CD4-positive, CD25-positive, alpha-beta regulatory T cell (primary cell): ENCODE data around the gene FXYD1. TPM values are rescaled to one million over a fixed set of nuclear protein-coding genes. Genes with fewer than 3 reads are reported as not detected.
"Not testable (repeated sequence)": the region's sequence is repeated elsewhere in the genome, so short reads cannot be mapped to it uniquely, and the experiment has no call there.

Source experiments
- ATAC-seq, 2 donors: fragments of 150-1000 bp; cut with Tn5 transposase; one replicate each; pipeline ENCODE4 v1.10.0; 2021; ENCODE audit warnings: low read depth in 2 of 2, moderate number of reproducible peaks in 2 of 2, moderate library complexity in 1 of 2
- DNase-seq, 3 donors: peaks; one replicate each; pipeline versions ENCODE4 v3.0.0 to v3.0.0-alpha.2; 2012 to 2022; ENCODE audit warnings: mixed read lengths in 1 of 3
- H3K27ac ChIP-seq: one replicate; pipeline ENCODE4 v1.7.0; 2013; ENCODE audit warnings: mild to moderate bottlenecking, low read length; ENCODE audit not compliant: insufficient read depth, poor library complexity, severe bottlenecking
- H3K27me3 ChIP-seq: one replicate; pipeline ENCODE4 v1.7.0; 2013; ENCODE audit warnings: low read length; ENCODE audit not compliant: control insufficient read depth, insufficient read depth
- H3K36me3 ChIP-seq: one replicate; pipeline ENCODE4 v1.7.0; 2013; ENCODE audit warnings: mild to moderate bottlenecking, low read length, moderate library complexity; ENCODE audit not compliant: control insufficient read depth, insufficient read depth
- H3K4me1 ChIP-seq: 2 replicates; pipeline ENCODE4 v1.7.0; 2013; ENCODE audit warnings: mild to moderate bottlenecking, low read length; ENCODE audit not compliant: insufficient read depth, control insufficient read depth, poor library complexity, severe bottlenecking
- H3K4me3 ChIP-seq: one replicate; pipeline ENCODE4 v1.7.0; 2013; ENCODE audit warnings: low read depth, mild to moderate bottlenecking, low read length, moderate library complexity
- H3K9me3 ChIP-seq, 2 experiments: 1 replicate in 1 of 2; 2 replicates in 1 of 2; pipeline ENCODE4 v1.7.0; 2013; ENCODE audit warnings: low read length in 2 of 2, mild to moderate bottlenecking in 1 of 2, moderate library complexity in 1 of 2; ENCODE audit not compliant: control insufficient read depth in 2 of 2
- H3K27ac Mint-ChIP-seq, 3 donors: one replicate each; pipeline ENCODE4 v1.8.0; 2020 to 2022; ENCODE audit warnings: mild to moderate bottlenecking in 3 of 3, mixed read lengths in 3 of 3, moderate library complexity in 2 of 3
- H3K27me3 Mint-ChIP-seq: one replicate; pipeline ENCODE4 v1.8.0; 2022; ENCODE audit warnings: mild to moderate bottlenecking, mixed read lengths
- H3K36me3 Mint-ChIP-seq: one replicate; pipeline ENCODE4 v1.8.0; 2020; ENCODE audit warnings: mixed read lengths
- H3K4me1 Mint-ChIP-seq, 4 donors: one replicate each; pipeline ENCODE4 v1.8.0; 2020 to 2022; ENCODE audit warnings: mixed read lengths in 4 of 4, mild to moderate bottlenecking in 1 of 4
- H3K4me3 Mint-ChIP-seq, 4 donors: one replicate each; pipeline ENCODE4 v1.8.0; 2020 to 2022; ENCODE audit warnings: mild to moderate bottlenecking in 4 of 4, mixed read lengths in 4 of 4, moderate library complexity in 3 of 4
- H3K9me3 Mint-ChIP-seq, 7 donors: one replicate each; pipeline ENCODE4 v1.8.0; 2020 to 2022; ENCODE audit warnings: mixed read lengths in 7 of 7, mild to moderate bottlenecking in 3 of 7, moderate library complexity in 2 of 7
- polyA plus RNA-seq, 4 donors: library from polyadenylated mRNA; unstranded; fragments of 300-500 nt; fragmentation: Illumina TruSeq; gene quantifications; one replicate each; pipeline ENCODE4 v1.2.3, GENCODE V29; 2021
- total RNA-seq: library from RNA; stranded (reverse); gene quantifications from one replicate; pipeline ENCODE4 v1.2.3, GENCODE V29; 2022

Gene FXYD1
- total and polyA plus RNA-seq, 5 donors from 2014 or later: 1.6 to 3.7 (median 2.6) TPM

DNA sequence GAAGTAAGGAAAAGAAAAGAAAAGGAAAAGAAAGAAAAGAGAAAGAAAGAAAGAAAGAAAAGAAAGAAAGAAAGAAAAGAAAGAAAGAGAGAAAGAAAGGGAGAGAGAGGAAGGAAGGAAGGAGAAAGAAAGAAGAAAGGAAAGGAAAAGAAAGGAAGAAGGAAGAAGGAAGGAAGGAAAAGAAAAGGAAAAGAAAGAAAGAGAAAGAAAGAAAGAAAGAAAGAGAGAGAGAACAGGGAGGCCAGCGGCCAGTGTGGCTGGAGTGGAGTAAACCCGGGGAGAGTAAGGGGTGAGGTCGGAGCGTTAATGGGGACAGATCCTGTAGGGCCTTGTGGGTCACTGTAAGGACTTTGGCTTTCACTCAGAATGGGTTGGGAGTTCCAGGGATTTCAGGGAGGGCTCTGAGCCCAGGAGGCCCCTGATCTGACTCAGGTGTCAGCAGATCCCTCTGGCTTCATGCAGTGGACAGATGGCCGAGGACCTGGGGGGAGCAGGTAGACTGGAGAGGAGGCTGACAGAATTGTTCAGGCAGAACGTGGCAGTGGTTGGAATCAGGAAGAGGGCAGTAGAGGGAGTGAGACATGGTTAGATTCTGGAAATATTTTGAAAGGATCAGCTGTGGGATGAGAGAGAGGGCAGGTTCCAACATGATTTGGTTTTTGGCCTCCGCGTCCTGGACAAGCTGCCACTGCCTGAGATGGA lies 42.8 kb upstream of the FXYD1 start:
- Histone ChIP-seq H3K36me3 (no peaks in the 10 kb centered on the region), H3K4me1 (no peaks in the 10 kb centered on the region), H3K9me3 (no peaks in the 10 kb centered on the region), H3K27ac (no peak overlapping the region), H3K4me3 (no peak overlapping the region), H3K27me3 (no peaks in the 10 kb centered on the region)
- no peaks in the 10 kb centered on the region for H3K36me3 Mint-ChIP-seq
- no peak for DNase-seq
- no peaks in the 10 kb centered on the region for H3K4me1 Mint-ChIP-seq
- no peak overlapping the region for H3K27ac Mint-ChIP-seq
- H3K4me3 Mint-ChIP-seq: no peak overlapping the region
- peaks cover under 1% of the 10 kb centered on the region for H3K27me3 Mint-ChIP-seq
- H3K9me3 Mint-ChIP-seq: no peaks in the 10 kb centered on the region
- no peak for ATAC-seq

DNA sequence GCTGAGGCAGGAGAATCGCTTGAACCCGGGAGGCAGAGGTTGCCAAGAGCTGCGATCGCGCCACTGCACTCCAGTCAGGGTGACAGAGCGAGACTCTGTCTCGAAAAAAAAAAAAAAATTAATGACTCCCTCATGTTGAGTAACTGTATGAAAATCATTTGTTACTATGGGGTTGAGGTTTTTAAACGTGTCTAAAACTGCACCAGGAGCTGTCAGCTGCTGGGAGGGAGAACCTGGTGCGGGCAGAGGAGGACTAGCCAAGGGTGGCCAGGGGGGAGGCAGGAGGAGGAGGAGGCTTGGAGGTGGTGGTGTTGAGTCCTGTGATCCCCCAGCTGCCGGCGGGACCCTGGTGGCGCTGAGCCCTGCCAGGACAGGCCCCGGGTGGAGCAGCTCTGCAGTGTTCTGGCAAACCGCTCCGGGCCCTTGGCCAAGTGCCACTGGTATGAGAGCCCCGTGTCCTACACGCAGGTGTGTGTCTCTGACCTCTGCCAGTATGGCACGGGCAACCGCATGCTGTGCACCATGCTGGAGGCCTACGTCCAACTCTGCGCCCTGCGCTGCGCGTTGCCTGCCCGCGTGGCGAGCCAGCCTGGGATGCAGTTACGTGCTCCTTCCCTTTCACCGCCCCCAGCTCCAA lies 40.1 kb upstream of the FXYD1 start:
- no peaks in the 10 kb centered on the region for H3K4me1 Mint-ChIP-seq
- H3K9me3 Mint-ChIP-seq: no peaks in the 10 kb centered on the region
- ATAC-seq: no peak
- no peak overlapping the region for H3K4me3 Mint-ChIP-seq
- Histone ChIP-seq H3K27me3 (no peaks in the 10 kb centered on the region), H3K4me1 (no peaks in the 10 kb centered on the region), H3K36me3 (no peaks in the 10 kb centered on the region), H3K27ac (no peak overlapping the region), H3K9me3 (no peaks in the 10 kb centered on the region), H3K4me3 (no peak overlapping the region)
- H3K27ac Mint-ChIP-seq: no peak overlapping the region
- no peaks in the 10 kb centered on the region for H3K36me3 Mint-ChIP-seq
- H3K27me3 Mint-ChIP-seq: no peaks in the 10 kb centered on the region
- DNase-seq: no peak

DNA sequence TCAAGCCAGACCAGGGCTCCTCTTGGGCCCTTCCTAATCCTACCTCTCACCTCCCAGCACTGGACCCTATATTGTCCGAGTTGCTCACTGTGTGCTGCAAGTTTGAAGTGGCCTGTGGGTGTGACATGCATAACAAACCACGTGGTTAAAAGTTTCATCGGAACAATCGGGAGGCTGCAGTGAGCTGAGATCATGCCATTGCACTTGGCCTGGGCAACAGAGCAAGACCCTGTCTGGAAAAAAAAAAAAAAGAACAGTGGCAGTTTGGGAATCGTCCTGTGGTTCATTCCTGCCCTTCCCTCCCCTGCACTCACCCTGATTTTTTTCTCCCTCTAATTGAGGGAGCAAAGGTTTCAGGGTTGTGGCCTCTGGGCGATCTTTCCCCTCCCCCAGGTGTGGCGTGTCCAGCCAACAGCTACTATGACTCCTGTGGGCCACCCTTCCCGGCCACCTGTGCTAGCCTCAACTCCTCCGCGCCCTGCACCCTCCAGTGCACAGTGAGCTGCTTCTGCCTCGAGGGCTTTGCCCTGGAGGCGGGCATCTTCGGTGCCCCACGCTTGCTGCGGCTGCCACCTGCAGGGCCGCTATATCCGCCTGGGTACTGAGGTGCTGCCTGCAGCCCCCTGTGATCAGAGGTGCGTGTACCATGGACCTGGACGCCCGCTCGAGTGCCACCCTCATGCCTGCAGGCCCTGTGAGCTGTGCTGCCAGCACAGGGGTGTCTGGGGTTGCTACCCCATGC lies 39.3 kb upstream of the FXYD1 start:
- Mint-ChIP-seq H3K4me3 (no peak overlapping the region), H3K36me3 (no peaks in the 10 kb centered on the region), H3K9me3 (no peaks in the 10 kb centered on the region), H3K27me3 (no peaks in the 10 kb centered on the region), H3K27ac (no peak overlapping the region), H3K4me1 (no peaks in the 10 kb centered on the region)
- Histone ChIP-seq H3K9me3 (no peaks in the 10 kb centered on the region), H3K27ac (no peak overlapping the region), H3K27me3 (no peaks in the 10 kb centered on the region), H3K36me3 (no peaks in the 10 kb centered on the region), H3K4me1 (no peaks in the 10 kb centered on the region), H3K4me3 (no peak overlapping the region)
- DNase-seq: no peak
- ATAC-seq: no peak

DNA sequence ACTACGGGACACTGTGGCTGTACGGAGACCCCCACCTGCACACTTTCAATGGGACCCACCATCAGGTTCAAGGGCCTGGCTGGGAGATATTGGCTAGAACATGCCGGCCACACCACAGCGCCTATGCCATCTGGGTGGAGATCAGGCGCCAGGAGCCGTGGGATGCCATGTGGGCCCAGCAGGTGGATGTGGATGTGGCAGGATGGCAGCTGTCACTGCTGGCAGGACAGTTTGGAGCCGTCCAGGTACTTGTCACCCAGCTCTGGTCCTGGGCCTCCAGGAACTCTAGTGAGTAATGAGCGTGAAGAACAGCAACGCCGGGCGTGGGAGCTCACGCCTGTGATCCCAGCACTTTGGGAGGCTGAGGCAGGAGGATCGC lies 38.7 kb upstream of the FXYD1 start:
- no peak for DNase-seq

DNA sequence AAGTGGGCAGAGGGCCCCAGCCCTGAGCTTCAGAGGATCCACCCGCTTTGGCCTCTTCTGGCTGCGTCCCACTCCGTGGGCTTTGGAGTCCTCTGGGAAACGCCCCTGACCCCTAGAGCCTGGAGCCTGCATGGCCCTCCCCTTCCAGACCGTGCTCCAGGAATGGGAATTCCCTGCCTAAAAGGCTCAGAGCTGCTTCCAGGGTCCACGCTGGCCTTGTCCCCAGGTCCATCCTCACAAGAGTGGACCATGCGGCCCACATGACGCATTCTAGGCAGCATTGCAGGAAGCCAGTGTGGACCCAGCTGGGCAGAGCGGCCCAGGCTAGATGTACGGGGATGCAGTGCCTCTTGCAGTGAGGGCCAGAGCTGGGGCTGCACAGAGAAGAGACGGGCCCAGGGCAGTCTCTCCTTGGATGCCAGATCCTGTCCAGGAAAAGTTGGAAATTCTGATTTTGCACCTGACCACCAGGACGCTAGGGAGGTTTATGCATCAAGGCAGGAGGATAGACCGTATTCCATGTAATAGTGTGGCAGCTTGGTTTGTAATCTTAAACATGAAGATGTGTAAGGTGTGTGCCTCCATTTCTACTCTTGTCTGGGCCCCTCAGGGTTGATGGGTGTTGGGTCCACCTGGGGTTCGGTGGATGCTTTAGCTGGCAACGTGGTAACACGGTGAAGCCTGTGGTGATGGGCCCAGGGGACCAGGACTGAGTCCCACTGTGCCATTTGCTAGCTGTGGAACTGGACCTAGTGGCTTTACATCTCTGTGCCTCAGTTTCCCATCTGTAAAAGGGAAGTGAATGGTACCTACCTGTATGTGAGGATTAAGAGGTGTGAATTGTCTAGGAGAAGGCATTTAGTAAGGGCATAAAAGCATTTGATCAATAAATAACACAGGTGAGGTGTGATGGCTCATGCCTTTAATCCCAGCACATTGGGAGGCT lies 37.8 kb upstream of the FXYD1 start:
- H3K27ac Mint-ChIP-seq: no peak overlapping the region
- H3K9me3 Mint-ChIP-seq: no peaks in the 10 kb centered on the region
- ATAC-seq: no peak
- Histone ChIP-seq H3K4me3 (no peak overlapping the region), H3K27ac (no peak overlapping the region), H3K36me3 (no peaks in the 10 kb centered on the region), H3K4me1 (no peaks in the 10 kb centered on the region), H3K9me3 (no peaks in the 10 kb centered on the region), H3K27me3 (no peaks in the 10 kb centered on the region)
- no peaks in the 10 kb centered on the region for H3K36me3 Mint-ChIP-seq
- no peaks in the 10 kb centered on the region for H3K27me3 Mint-ChIP-seq
- no peaks in the 10 kb centered on the region for H3K4me1 Mint-ChIP-seq
- no peak overlapping the region for H3K4me3 Mint-ChIP-seq
- no peak for DNase-seq

More for the DNA sequence above, 38.7 kb upstream of the FXYD1 start:
- Mint-ChIP-seq H3K27me3 (no peaks in the 10 kb centered on the region), H3K9me3 (no peaks in the 10 kb centered on the region), H3K4me1 (no peaks in the 10 kb centered on the region), H3K4me3 (no peak overlapping the region), H3K36me3 (no peaks in the 10 kb centered on the region), H3K27ac (no peak overlapping the region)
- no peak overlapping the region for H3K4me3 ChIP-seq
- no peaks in the 10 kb centered on the region for H3K36me3 ChIP-seq
- H3K27me3 ChIP-seq: no peaks in the 10 kb centered on the region
- H3K4me1 ChIP-seq: no peaks in the 10 kb centered on the region
- ATAC-seq: no peak
- no peaks in the 10 kb centered on the region for H3K9me3 ChIP-seq
- no peak overlapping the region for H3K27ac ChIP-seq

DNA sequence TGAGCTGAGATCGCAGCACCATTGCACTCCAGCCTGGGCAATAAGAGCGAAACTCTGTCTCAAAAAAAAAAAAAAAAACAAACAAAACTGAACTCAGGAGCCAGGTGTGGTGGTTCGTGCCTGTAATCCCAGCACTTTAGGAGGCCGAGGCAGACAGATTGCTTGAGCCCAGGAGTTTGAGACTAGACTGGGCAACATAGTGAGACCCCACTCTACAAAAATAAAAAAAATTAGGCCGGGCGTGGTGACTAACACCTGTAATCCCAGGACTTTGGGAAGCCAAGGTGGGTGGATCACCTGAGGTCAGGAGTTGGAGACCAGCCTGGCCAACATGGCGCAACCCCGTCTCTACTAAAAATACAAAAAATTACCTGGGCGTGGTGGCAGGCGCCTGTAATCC lies 36.7 kb upstream of the FXYD1 start:
- H3K9me3 Mint-ChIP-seq, ATAC-seq: not testable (repeated sequence)

DNA sequence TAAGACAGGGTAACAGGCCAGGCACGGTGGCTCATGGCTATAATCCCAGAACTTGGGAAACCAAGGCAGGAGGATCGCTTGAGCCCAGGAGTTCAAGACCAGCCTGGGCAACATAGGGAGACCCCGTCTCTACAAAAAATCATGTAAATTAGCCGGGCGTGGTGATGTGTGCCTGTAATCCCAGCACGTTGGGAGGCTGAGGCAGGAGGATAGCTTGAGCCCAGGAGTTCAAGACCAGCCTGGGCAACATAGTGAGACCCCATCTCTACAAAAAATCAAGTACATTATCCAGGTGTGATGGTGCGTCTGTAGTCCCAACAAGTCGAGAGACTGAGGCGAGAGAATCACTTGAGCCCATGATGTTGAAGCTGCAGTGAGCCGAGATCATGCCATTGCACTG lies 35.0 kb upstream of the FXYD1 start:
- H3K4me1 Mint-ChIP-seq, H3K27ac ChIP-seq: not testable (repeated sequence)

More for the DNA sequence above, 36.7 kb upstream of the FXYD1 start:
- not testable (repeated sequence) for H3K4me3 ChIP-seq, H3K36me3 Mint-ChIP-seq, H3K4me1 Mint-ChIP-seq, H3K4me3 Mint-ChIP-seq, H3K27ac ChIP-seq, H3K36me3 ChIP-seq, H3K9me3 ChIP-seq, H3K27me3 ChIP-seq, H3K4me1 ChIP-seq, H3K27me3 Mint-ChIP-seq, DNase-seq, H3K27ac Mint-ChIP-seq

More for the DNA sequence above, 35.0 kb upstream of the FXYD1 start:
- H3K36me3 Mint-ChIP-seq, H3K4me3 Mint-ChIP-seq, H3K4me1 ChIP-seq, H3K9me3 ChIP-seq, H3K4me3 ChIP-seq, H3K27me3 Mint-ChIP-seq, H3K36me3 ChIP-seq, H3K9me3 Mint-ChIP-seq, H3K27me3 ChIP-seq, DNase-seq, ATAC-seq: not testable (repeated sequence)
- peak overlapping the region in 1 of 3 donors; percentile 74 for H3K27ac Mint-ChIP-seq
